Central memory CD4-positive, alpha-beta T cell (primary cell): ENCODE data around the gene ADORA1.

ENCODE experiments used
- DNase-seq: peaks from one replicate; pipeline ENCODE4 v3.0.0; 2022

The ADORA1 gene

DNA sequence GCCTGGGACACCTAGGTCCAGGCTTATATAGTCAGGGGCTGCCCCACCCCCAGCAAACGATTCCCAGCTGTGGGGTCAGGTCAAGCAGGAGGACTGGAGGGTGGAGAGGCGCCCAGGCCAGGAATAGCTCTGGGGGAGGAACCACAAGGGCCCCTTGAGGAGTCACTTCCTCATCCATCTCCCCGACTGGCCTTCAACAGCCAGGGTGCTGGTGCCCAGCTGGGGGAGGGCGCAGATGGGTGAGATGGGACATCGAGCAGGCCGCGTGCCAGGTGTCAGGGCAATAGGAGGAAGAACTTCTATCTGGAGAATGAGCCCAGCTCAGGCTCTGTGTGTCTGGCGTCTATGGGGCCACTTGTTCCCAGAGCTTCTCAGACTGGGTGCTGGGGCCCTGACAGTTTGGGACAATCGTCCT is 48.3 kb downstream of the ADORA1 start:
- DNase-seq, result no peak

- no peak for DNase-seq
These were observed 48.9 kb downstream of the ADORA1 start for GRCh38 chr1:203176273-203177035.

GRCh38 chr1:203177036-203177405 is 49.5 kb downstream of the ADORA1 start:
- DNase-seq, result no peak

DNA sequence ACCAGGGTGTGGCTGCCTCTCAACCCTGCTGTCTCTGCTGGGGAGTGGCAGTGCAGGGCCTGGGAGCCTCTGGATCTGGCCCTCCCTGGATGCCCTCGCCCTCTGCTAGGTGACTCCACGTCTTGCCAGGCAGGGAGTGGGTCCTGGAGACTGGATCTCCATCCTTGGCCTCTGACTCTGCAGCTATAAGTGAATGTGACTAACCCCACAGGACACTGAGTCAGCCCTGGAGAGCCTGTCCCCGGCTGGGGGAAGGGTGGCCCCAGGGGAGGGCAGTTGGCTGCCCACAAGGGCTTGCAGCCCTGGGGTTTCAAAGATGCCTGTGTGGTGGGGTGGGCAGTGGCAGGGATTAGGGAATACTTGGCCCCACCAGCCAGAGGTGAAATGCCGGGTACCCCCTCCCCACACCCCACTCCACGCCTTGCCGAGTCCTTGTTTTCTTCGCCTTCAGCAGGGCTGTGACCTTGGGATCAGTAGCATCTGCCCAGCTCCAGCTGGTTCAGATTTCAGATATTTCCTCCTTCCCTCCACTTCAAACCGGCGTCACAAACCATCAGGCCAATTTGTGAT is 50.0 kb downstream of the ADORA1 start:
- no peak for DNase-seq

DNA sequence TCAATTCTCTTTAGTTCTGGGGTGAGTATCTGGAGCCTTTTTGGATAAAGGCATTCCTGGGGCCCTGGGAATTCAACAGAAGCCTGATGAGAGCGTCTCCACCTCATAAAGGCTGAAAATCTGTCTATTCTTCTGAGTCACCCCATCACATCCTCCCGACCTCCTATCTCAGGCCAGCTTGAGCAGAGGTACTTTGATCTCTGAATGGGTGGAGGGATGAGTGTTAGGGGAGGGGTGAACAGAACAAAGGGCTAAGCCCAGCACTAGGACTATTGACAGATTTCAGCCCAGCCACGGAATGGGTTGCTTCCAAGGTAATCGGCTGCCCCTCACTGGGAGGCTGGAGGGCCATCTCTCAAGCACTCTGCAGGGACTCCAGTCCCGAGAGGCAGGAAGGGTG is 50.6 kb downstream of the ADORA1 start:
- DNase-seq, result no peak

DNA sequence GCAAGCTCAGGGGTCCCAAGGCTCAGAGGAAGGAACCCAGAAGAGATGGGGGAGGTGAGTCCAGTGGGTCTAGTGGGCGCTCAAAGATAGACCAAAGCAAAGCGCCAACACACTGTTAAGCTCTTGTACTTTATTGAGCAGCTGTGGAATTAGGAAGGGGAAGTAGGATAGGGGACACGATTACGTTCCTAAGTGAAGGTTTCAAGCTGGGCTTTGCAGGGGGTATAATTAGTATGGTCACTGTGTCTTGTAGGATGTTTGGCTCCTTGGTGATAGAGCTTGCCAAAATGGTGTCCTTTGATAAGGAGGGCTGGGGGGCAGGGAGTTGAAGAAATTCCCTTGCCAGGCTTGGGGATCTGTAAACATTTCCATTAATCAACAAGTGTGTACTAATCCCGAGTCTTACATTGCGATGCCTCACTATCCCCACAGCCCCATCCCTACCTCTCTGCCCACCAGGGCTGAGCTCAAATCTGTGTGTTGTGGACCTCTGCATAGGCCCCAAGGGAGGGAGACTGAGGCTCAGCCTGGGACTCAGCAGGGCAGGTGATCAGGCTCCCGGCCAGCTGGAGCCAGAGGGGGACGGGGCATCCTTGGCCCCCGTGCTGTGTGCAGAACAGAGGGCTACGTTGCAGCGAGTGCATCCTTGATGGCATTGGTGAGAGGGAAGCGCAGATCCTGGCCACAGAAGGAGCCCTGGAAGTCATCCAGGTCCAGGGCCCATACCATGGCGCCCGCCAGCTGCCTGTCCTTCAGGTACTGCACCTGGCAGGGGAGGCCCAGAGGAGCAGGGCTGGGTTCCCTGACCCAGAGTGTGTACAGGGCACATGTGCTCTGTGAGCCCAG is 51.5 kb downstream of the ADORA1 start:
- no peak for DNase-seq

DNA sequence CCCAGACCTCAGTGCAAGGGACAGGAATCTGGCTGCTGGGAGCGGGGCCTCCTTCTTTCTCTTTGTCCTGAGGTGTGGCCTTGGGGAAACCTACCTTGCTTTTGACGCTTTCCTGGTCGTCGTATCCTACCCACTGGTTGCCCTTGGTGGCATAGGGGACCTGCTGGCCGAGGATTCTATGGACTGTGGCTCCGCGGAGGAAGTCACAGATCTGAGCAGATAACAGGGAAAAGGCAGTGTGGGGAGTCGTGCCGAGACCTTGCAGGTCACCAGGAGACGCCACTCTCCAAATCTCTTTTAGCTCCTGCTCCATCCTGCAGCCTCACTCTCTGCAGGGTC is 52.1 kb downstream of the ADORA1 start:
- no peak for DNase-seq

DNA sequence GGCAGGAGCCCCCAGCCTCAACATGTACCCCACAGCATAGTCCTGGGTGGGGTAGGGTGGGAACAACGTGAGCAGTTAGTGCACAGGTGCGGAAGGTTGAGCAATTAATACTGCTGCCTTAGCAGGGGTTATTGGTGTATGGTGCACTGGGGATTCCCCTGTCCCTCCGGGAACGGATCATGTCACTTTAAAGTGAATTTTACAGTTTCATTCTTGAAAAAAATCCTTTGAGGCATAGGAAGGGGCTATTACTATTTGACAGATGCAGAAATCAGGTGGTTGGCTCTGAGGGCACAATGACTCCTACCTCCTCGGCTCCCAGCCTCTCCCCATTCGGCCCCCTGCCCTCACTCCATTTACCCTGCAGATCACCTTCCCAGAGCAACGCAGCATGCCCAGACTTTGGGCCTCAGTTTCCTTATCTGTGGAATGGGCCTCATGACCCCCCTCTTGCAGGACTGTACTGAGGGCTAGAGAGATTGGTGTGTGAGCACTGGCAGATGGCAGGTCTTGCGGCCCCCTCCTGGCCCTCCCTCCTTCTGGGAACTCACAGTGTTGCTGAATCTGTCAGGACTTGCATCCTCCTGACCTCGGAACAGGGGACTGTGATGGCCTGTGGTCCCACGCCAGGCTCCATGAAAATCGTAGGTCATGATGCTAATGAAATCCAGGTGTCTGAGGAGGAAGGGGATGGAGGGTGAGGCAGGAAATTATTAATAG is 53.2 kb downstream of the ADORA1 start:
- no peak for DNase-seq

- DNase-seq, result no peak
These were observed 54.3 kb downstream of the ADORA1 start for GRCh38 chr1:203181586-203182386.

GRCh38 chr1:203182387-203182953 is 54.9 kb downstream of the ADORA1 start:
- no peak for DNase-seq

DNA sequence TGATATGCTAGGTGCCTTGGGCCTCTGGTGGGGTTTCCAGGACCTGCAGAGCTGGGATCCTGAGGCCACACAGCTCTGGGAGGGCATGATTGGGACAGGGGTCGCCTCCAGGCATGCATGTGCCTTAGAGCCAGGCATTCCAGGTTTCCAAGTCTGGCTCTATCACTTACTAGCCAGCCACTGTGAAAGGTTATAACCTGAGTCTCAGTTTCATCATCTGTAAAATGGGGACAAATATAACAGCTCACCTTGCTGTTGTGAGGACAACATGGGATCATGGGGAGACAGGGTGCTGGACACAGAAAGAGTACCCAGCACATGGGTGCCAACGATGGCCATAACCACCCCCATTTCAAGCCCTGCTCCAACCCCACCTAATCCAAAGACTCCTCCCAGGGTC is 56.3 kb downstream of the ADORA1 start:
- no peak for DNase-seq

DNA sequence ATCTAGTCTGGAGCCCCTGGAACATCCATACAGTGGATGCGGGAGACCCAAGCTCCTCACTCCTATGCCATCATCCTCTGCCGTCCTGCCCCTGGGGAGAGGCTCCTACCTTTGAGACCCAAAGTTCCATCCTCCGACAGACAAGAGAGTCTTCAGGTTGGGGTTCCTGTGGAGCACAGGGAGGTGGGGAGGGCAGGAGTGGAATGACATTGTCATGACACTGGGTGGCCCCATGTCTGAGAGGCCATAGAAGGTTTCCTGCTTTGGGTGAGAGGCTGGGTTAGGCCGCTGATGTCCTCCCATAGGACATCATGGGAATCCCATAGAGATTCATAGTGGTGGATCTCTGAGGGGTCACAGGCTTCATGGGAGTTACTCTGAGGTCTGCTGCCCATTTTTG is 56.9 kb downstream of the ADORA1 start:
- DNase-seq, result no peak

DNA sequence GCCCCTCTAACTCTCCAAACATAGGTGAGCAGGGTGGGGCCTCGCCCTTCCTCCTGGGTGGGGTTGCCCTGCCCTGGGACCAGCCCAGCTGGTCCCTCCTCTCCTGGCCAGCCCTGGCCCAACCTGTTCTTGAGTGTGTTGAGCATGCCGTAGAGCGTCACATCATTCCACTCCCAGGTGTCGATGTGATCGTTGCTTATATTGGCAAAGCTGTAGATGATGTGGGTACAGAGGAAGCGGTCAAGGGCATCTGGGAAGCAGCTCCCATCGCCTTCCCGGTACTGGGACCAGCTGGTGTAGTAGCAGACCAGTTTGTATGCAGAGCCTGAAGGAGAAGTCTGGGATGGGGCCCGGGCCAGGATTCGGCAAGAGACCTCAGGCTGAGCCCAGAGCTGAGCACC is 57.5 kb downstream of the ADORA1 start:
- no peak for DNase-seq

DNA sequence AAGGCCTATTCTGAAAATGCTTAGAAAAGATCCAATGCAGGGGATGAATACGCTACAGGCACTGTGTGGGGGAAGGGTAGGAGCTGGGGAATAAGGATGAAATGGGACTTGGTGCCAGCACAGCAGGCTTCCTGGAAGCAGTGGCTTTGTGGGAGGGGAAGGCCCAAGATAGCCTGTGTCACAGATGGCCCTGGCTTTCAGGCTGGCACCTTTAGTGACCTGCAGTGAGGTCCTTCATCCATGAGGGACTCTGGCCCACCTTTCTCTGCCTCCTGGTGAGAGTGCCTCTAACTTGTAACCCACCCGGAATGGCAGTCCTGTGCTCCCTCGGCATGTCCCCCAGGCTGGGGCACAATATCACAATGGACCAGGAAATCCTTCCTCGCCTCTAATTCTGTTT is 58.1 kb downstream of the ADORA1 start:
- DNase-seq, result no peak

GRCh38 chr1:203186091-203186445 is 58.5 kb downstream of the ADORA1 start:
- DNase-seq, result no peak

DNA sequence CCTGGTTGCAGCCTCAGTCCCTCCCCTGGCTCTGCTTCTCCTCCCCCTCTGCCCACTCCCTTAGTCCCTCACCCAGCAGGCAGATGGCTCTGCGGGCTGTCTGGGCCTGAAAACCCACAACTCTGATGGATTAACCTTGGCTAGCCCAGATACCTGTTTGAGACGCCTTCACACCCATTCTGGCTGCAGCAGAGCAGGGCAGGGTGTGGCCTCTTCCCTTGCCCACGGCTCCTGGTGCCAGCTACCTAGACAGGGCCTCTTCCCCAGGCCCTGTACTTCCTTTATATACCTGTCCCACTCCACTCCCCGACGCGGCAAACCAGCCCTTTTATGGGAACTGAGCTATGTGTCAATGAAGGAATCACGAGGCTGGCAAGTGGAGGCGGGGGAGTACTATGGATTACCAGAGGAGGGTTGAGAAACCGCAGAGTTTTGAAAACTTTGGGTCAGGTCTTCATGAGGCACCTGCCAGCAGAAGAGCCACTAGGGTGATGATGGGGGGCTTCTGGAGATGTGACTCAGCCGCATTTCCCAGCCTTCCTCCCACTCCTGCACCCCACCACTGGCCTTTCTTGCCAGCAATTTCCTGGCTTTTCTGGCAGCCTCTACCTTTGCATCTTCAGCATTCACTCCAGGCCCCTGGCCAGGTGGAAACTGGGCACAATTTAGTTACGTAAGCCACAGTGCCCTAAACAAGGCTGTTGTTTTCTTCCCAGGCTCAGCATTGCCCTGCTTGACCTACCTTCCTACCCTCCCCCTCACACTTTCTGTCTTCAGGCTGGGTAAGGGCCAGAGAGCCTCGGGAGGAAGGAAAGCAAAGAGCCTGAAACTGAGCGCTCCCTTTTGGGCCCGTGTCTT is 59.1 kb downstream of the ADORA1 start, which contains the start of gene CHI3L1:
Gene CHI3L1 (minus strand): TSS at position 259 of the 858 bp plus-strand sequence. CDS start 81 bp downstream, at position 178.
- no peak for DNase-seq

DNA sequence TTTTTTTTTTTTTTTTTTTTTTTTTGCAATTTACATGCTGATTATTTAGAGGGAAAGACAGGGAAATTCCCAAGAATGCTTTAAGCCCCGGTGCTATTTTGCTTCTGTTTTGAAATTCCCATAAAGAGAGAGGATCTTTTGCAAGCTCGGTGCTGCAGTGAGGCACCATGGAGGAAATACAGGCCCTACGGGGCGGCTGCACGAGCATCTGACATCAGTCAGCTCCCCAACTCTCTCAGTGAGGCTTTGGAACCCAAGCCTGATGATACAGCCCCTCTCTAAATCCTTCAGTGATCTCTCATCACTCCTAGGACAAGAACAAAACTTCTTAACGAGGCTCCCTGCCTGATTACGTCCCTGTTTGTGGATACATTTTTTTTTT is 59.8 kb downstream of the ADORA1 start:
- DNase-seq, result no peak

GRCh38 chr1:203187689-203188264 is 60.3 kb downstream of the ADORA1 start:
- DNase-seq, result no peak

GRCh38 chr1:203188686-203189232 is 61.2 kb downstream of the ADORA1 start:
- no peak for DNase-seq

- no peak for DNase-seq
These were observed 62.4 kb downstream of the ADORA1 start for GRCh38 chr1:203189951-203190352.
